SU-DHL-6 (cell line): ENCODE measurements around the gene MYO7B.

ENCODE experiments used
- CTCF ChIP-seq: fragments of 200-600 bp; sonication (generic); IDR thresholded peaks from one replicate; pipeline ENCODE4 v1.5.1; 2017; ENCODE audit warnings: antibody characterized with exemption, mild to moderate bottlenecking, low read length, moderate library complexity; ENCODE audit not compliant: insufficient read depth, poor library complexity, severe bottlenecking
- EZH2phosphoT487 ChIP-seq: fragments of 200-600 bp; sonication (generic), shearing (Covaris generic); conservative IDR thresholded peaks from 2 replicates; pipeline ENCODE4 v1.6.1; 2018; ENCODE audit warnings: mild to moderate bottlenecking, antibody characterized with exemption, low read length, moderate library complexity, mixed read lengths

GRCh38 chr2:127512362-127512761 is 23.1 kb upstream of the MYO7B start:
- TF ChIP-seq CTCF (no peak), EZH2phosphoT487 (no peak)
